ENCODE measurements around the gene PHF19. TPM values are rescaled to one million over a fixed set of nuclear protein-coding genes. Genes with fewer than 3 reads are reported as not detected.

PHF19 gene
- total and polyA plus RNA-seq, 2 of the 8 experiments (the other 6 are each of a cell fraction or from before 2014, with no cell fraction given): 28.2 to 31.8 TPM

DNA sequence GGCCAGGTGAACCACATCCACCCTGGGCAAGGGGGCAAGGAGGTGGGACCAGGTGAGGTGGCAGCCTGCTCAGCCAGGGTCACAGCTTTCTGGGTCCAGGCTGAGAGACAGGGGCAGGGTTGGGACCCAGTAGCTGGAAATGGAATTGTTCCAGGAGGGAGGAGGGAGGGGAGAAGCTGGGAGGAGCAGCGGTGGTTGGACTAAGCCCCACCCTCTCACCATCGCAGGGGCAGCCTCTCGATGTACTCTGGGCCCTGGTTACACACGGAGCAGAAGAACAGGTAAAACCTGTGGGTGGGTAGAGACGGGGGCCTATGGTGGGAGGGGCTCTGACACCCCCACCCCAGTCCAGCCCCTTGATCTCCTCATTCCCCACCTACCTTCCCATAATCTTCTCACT lies 11.2 kb downstream of the PHF19 start:
- H4K91ac ChIP-seq (replicated peaks; ENCODE audit: insufficient read length, low read length): no peak overlapping the region
- no peak overlapping the region for H4K5ac ChIP-seq (ENCODE audit: insufficient read length, low read depth, low read length)
- H2BK12ac ChIP-seq (ENCODE audit: low read depth, low read length): no peak overlapping the region
- TF ChIP-seq POU5F1 (IDR thresholded peaks at IDR 0.05; ENCODE audit: low read depth, low read length): no peak
- TF ChIP-seq BRCA1 (IDR thresholded peaks at IDR 0.05; ENCODE audit: low read depth, low read length): no peak
- no peak for TF ChIP-seq CTBP2 (IDR thresholded peaks at IDR 0.05; ENCODE audit: borderline replicate concordance, insufficient read depth, insufficient read length, low read length)
- TF ChIP-seq EZH2 (IDR thresholded peaks at IDR 0.05; ENCODE audit: low read depth, low read length, severe bottlenecking): no peak
- TF ChIP-seq EGR1 (IDR thresholded peaks at IDR 0.05; ENCODE audit: borderline replicate concordance, low read depth, low read length): no peak
- no peak for TF ChIP-seq KDM5A (IDR thresholded peaks at IDR 0.05; ENCODE audit: low read length)
- no peak for TF ChIP-seq POLR2A (IDR thresholded peaks at IDR 0.05; ENCODE audit: control extremely low read depth in 1 of 2, low read depth in 2 of 2, low read length in 2 of 2)
- no peak for TF ChIP-seq ATF3 (IDR thresholded peaks at IDR 0.05; ENCODE audit: insufficient read depth, low read depth, low read length)
- no peak for TF ChIP-seq MAFK (IDR thresholded peaks at IDR 0.05; ENCODE audit: low read depth, low read length)
- TF ChIP-seq TCF12 (IDR thresholded peaks at IDR 0.05; ENCODE audit: low read depth, low read length): no peak
- H3K56ac ChIP-seq (replicated peaks; ENCODE audit: insufficient read length, low read depth, low read length): no peak overlapping the region
- no peak overlapping the region for H3K4ac ChIP-seq (replicated peaks; ENCODE audit: insufficient read length, low read depth, low read length)
- 87% methylated on average over 5 of the region's 5 CpGs; no CpG with 5 or more reads in 1 of the 2 experiments for WGBS, 2 experiments (ENCODE audit: extremely low coverage in 1 of 2, insufficient coverage in 1 of 2, insufficient read length in 1 of 2, insufficient replicate concordance in 2 of 2, low coverage in 1 of 2, low lambda C conversion rate in 2 of 2, missing lambda C conversion rate in 1 of 2)
- no peak overlapping the region for H3K23ac ChIP-seq (ENCODE audit: insufficient read length)
- H3K79me2 ChIP-seq (ENCODE audit: control insufficient read depth in 1 of 2, insufficient read depth in 2 of 2, low read length in 2 of 2): no peaks in the 10 kb centered on the region
- H2BK20ac ChIP-seq (ENCODE audit: low read length): no peak overlapping the region
- DNase-seq (ENCODE audit: low read depth in 1 of 2, low spot score in 2 of 2): no peak
- H3K27me3 ChIP-seq (replicated peaks in 1 of 4; ENCODE audit: control insufficient read depth in 3 of 4, extremely low read depth in 1 of 4, insufficient read depth in 3 of 4, low read length in 3 of 4): no peaks in the 10 kb centered on the region; a peak in 2 of 7 replicates
- H3K4me3 ChIP-seq (ENCODE audit: extremely low read depth in 1 of 4, insufficient read depth in 2 of 4, low read depth in 3 of 4, low read length in 4 of 4): no peak overlapping the region
- H3K4me2 ChIP-seq (ENCODE audit: insufficient read depth in 1 of 2, low read depth in 2 of 2, low read length in 2 of 2): no peak overlapping the region
- H3K27ac ChIP-seq (ENCODE audit: low read depth, low read length): no peak overlapping the region
- ChIA-PET POLR2A (ENCODE audit: partially characterized antibody) (interaction anchor here (0.9 to 8.4 kb wide), 4 partner anchors 10 to 34 kb away, joined by 3 to 61 read pairs (median 4); no protein-coding TSS in a partner anchor), CTCF (ENCODE audit: partially characterized antibody) (interaction anchor here (0.7 to 10.5 kb wide), 8 partner anchors 9 to 137 kb away, joined by 3 to 108 read pairs (median 4); no protein-coding TSS in a partner anchor)
- no peak overlapping the region for H2BK120ac ChIP-seq (replicated peaks; ENCODE audit: low read depth, low read length)
- peaks cover 0 to 12% (median 5%) of the 10 kb centered on the region in 4 experiments; a peak in 6 of 7 replicates for H3K4me1 ChIP-seq (replicated peaks in 1 of 4; ENCODE audit: control insufficient read depth in 3 of 4, insufficient read depth in 4 of 4, low read length in 3 of 4)
- no peak overlapping the region for H2AK5ac ChIP-seq (ENCODE audit: low read depth, low read length)
- H3K18ac ChIP-seq (ENCODE audit: extremely low read depth, low read length): no peak overlapping the region
- H2BK15ac ChIP-seq (ENCODE audit: low read length): no peak overlapping the region; the same call in 1 of the 2 replicates
- H2BK5ac ChIP-seq (ENCODE audit: low read depth, low read length): no peak overlapping the region
- FAIRE-seq: no peak
- H3K36me3 ChIP-seq (ENCODE audit: control insufficient read depth in 2 of 4, insufficient read depth in 4 of 4, low read length in 3 of 4): peaks cover 0 to 5% (median 2%) of the 10 kb centered on the region in 4 experiments; a peak in 4 of 8 replicates
- H3K79me1 ChIP-seq (ENCODE audit: low read depth, low read length): no peaks in the 10 kb centered on the region
- H3K9ac ChIP-seq (replicated peaks in 1 of 4; ENCODE audit: extremely low read depth in 1 of 4, low read depth in 3 of 4, low read length in 3 of 4): no peak overlapping the region
- no peak overlapping the region for H4K8ac ChIP-seq (ENCODE audit: extremely low read depth, insufficient read depth, low read length)
- no peak overlapping the region for H3K14ac ChIP-seq (ENCODE audit: insufficient read length)
- no peaks in the 10 kb centered on the region for H3K9me3 ChIP-seq (ENCODE audit: insufficient read depth in 2 of 2, low read depth in 1 of 2, low read length in 1 of 2)
- H3K23me2 ChIP-seq (ENCODE audit: low read depth, low read length): no peaks in the 10 kb centered on the region
- no peaks in the 10 kb centered on the region for H4K20me1 ChIP-seq (replicated peaks in 1 of 2; ENCODE audit: control insufficient read depth in 1 of 2, insufficient read depth in 2 of 2, low read length in 2 of 2)
- no peak overlapping the region for H2AFZ ChIP-seq (ENCODE audit: low read length)
